Esophagus mucosa (tissue), 1 donor: ENCODE measurements around the gene GJC2. TPM values are rescaled to one million over a fixed set of nuclear protein-coding genes. Genes with fewer than 3 reads are reported as not detected.

ENCODE experiments used
- ATAC-seq: fragments of 200-7000 bp; cut with Tn5 transposase; one replicate; pipeline ENCODE4 v1.9.1; 2020
- total RNA-seq: library from RNA; stranded (reverse); gene quantifications from one replicate; pipeline ENCODE4 v1.2.4, GENCODE V29; 2023
- donor health status: DM: yes; HTN: yes; CAD: no.

Gene GJC2
- total RNA-seq, 1 donor from 2014 or later, result 0.44 TPM

DNA sequence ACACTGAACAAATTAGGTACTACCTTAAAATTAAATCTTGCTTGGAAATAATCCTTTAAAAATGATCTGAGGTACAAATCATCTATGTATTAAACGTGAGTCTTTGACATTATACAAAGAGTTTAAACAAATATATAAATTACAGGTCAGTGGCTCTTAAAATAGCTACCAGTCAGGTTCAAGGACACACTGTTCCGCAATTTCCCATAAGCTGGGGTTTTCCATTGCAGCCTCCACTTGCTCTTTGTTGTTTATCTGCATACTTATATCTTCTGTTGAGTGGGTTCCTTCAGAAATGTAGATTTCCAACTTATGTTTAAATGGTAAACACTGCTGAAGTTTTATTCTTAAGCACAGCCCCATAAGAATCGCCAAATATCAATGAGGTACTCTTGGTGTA lies 34.9 kb upstream of the GJC2 start:
- no peak for ATAC-seq

GRCh38 chr1:228117335-228117734 lies 32.4 kb upstream of the GJC2 start:
- ATAC-seq, result no peak

GRCh38 chr1:228118040-228118439 lies 31.7 kb upstream of the GJC2 start:
- ATAC-seq, result no peak

GRCh38 chr1:228120351-228120750 lies 29.4 kb upstream of the GJC2 start:
- ATAC-seq, result no peak

DNA sequence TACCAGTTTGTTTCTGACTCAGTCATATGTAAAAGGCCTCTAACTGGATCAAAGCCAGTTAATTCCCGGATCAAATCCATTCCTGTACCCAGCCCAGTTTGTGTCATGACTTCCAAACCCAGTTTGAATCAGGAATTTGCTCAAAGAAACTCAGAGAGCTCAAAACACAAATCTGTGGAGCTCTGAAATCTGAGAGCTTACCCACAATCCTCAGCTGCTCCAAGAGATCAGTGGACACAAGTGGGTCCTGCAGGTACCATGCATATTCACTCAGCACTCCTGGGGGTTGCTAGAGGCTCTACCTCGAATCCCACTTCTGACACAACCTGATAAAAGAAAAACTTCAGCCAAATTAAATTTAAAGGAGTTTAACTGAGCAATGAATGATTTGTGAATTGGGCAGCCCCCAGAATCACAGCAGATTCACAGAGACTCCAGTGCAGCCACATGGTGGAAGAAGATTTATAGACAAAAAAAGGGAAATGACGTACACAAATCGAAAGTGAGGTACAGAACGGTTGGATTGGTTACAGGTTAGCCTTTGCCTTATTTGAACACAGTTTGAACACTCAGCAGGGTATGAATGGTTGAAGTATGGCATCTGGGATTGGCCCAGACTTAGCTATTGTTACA lies 28.8 kb upstream of the GJC2 start:
- peak; percentile 54 for ATAC-seq

GRCh38 chr1:228122921-228123441 lies 26.7 kb upstream of the GJC2 start:
- ATAC-seq, result no peak

DNA sequence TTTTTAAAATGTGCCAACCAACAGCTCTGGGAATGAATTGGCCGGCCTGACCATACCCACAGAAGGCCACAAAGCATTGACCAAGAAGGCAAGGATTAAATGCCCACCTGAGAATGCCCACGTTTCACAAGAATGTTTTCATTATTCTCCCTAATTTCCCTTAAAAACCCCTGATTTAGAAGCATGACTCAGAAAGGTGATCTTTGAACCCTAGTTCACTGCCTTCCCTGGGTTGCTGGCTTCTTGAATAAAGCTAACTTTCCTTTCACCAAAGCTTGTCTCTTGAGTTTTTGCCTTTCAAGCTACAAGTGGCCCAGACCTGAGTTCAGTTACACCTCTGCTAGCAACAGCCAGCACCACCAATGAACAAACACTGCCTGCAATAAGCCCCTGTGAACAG lies 26.2 kb upstream of the GJC2 start:
- no peak for ATAC-seq

- no peak for ATAC-seq
Measured at GRCh38 chr1:228125185-228125584, 24.5 kb upstream of the GJC2 start.

GRCh38 chr1:228131766-228132165 lies 18.0 kb upstream of the GJC2 start:
- peak; percentile 37 for ATAC-seq

DNA sequence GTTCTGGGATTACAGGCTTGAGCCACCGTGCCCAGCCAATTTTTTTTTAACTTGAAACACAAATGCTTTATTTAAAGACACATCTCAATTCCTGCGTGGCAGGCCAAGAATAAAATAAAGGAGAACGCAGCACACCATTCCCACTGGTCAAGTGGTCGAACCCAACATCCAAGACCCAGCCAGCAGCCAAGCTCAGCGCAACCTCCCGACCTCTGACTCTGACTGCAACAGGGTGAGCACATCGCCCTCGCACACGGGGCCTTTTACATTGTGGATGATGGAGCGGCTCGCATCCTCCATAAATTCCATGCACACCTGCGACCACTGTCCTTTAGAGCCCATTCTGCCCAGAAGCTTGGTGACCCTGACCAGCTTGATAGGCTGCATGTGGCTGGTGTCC lies 15.1 kb upstream of the GJC2 start:
- no peak for ATAC-seq

GRCh38 chr1:228136901-228137300 lies 12.8 kb upstream of the GJC2 start:
- no peak for ATAC-seq

DNA sequence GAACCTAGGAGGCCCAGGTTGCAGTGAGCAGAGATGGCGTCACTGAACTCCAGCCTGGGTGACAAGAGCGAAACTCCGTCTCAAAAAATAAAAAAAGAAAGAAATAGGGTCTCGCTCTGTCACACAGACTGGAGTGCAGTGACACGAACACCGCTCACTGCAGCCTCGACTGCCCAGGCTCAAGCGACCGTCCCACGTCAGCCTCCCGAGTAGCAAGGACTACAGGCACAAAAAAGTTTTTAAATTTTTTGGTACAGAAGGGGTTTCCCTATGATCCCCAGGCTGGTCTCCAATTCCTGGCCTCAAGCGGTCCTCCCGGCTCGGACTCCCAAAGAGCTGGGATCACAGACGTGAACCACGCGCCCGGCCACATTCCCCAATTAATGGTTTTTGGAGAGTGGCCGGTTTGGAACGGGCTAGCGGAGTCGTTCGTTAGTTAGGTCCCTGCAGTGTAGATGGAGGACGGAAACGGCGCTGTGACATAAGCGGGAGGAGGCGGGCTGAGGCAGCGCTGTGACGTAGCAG lies 10.3 kb upstream of the GJC2 start:
- ATAC-seq, result no peak

DNA sequence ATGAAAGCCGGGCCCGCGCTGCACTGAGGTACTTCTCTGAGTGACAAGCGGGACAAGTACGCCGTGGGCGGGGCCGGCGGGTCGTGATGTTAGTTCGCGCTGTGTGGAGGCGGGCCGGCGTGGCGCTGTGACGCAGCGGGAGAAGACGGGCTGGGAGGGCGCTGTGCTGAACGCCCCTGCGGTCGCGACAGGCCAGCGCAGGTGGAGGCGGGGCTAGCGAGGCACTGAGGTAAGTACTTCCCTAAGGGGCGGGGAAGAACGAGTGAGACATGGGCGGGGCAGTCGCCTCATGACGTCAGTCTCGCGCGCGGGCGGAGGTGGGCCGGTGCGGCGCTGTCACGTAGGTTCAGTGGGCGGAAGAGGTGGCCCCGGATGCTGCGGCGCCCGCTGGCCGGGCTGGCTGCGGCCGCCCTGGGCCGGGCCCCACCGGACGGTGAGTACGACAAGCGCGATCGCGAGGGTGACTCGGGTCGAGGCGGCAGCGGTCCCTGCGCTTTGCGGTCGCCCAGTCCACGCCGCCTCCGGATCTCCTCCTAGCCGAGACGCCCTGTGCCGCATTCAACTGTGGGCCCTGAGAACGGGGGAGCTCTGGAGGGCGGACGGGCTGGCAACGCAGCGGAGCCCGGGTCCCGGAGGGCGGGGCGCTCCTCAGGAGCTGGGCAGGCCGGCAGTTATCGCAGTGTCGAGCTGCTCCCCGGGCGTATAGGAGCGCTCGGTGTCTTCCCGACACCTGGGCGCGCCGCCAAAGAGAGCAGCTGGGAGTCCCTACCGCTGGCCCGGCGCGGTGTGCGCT lies 9.6 kb upstream of the GJC2 start, which contains the start of gene GUK1:
GUK1 (plus strand) TSS at position 349 of the 793 bp plus-strand sequence; CDS start at position 373, 24 bp downstream.
- peak; percentile 90 for ATAC-seq

DNA sequence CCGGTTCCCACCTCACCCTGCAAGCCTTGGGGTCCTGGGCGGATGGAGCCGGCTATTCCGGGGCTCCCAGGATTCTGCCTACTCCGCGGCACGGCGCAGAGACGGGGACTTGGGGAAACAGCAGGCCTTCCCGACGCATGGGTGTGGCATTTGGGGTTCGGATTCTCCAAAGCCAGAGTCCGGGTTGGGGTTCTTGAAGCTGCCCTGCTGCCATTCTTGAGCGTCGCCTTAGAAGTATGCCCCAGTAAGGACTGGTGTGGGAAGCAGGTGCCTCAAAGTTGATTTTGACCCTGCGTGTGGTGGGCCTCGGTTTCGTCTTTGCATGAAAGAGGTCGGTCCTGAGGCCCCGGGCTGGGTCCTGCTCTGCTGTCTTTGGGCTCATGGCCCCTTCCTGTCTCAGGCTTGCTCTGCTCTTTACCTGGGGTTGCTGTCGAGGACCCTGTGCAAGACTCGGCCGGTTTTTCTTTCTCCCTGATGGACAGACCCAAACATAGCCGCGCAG lies 9.0 kb upstream of the GJC2 start:
- ATAC-seq, result no peak

- peak; percentile 0 for ATAC-seq
Measured at GRCh38 chr1:228141226-228142044, 8.3 kb upstream of the GJC2 start.

GRCh38 chr1:228142155-228142691 lies 7.5 kb upstream of the GJC2 start:
- ATAC-seq, result no peak

DNA sequence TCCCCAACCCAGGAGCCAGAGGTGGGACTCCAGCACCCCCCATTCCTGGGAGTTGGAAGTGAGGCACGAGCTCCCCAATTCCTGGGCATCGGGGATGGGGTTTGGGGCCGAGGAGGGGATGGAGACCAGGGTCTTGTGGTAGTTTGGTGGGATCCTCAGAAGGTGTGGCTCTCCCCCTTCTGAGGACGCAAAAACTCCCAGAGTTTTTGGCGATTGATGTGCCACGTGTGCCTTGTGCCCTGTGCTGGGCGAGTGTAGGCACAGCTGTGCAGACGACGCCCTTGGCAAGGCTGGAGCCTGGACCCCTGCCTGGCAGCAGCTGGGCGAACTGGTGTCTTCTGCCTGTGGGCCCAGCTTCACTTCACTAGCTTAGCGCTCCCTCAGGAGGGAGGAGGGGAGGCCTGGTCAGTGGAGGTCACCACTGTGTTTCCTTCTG lies 7.0 kb upstream of the GJC2 start:
- ATAC-seq, result no peak

- ATAC-seq, result no peak
Measured at GRCh38 chr1:228143480-228144192, 6.1 kb upstream of the GJC2 start.

DNA sequence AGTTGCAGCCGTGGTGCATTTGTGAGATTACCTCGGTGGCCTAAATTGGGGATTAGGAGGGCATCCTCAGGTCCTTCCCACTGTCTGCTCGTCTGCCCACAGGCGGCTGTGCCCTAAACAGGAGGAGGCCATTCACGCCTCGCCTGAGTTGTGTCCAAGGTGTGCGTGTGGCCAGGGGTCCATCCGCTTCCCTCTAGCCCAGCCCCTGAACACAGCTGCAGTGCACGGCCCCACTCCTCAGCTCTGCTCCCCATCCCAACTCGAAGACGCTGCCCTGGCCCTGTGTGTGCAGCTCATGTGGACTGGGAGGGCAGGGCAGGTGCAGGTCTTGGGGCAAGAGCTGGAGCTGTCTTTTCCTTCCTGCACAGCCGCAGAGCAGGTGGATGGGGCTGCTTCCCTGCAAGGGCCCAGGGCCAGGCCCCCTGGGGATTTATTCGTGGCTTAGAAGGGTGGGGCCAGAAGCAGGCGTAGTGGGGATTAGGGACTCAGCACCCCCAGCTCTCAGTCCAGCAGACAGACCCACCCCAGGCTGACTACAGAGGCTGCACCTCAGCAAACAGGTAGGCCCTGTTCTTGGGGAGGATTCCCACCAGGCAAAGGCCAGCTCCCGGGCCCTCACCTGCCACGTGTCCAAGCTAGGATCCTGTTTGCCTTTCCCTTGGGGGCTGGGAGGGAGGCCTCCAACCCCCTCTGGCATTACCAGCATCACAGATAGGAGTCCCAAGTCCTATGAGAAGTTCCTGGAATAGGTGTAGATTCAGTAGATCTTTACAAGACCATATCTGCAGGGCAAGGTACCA lies 5.3 kb upstream of the GJC2 start:
- ATAC-seq, result peak; percentile 27

- ATAC-seq, result no peak
Measured at GRCh38 chr1:228144993-228145343, 4.8 kb upstream of the GJC2 start.
